DND-41 (cell line): ENCODE data around the gene THYN1.

Source experiments
- CTCF ChIP-seq: IDR thresholded peaks from 2 replicates; pipeline ENCODE4 v1.5.1; 2012; ENCODE audit warnings: borderline replicate concordance, low read length, moderate library complexity, mild to moderate bottlenecking; ENCODE audit not compliant: poor library complexity, severe bottlenecking; ENCODE audit errors: extremely low read depth
- EZH2 ChIP-seq: IDR thresholded peaks from 3 replicates; pipeline ENCODE4 v1.6.1; 2012; ENCODE audit warnings: borderline replicate concordance, low read depth, mild to moderate bottlenecking, moderate library complexity, low read length, inconsistent platforms; ENCODE audit not compliant: severe bottlenecking

- TF ChIP-seq EZH2, result no peak
- TF ChIP-seq CTCF, result no peak
These were observed 5.4 kb upstream of the THYN1 start for GRCh38 chr11:134258577-134258976.
